Measurements from ENCODE around the gene CDH13. TPM values are rescaled to one million over a fixed set of nuclear protein-coding genes. Genes with fewer than 3 reads are reported as not detected.

CDH13 gene
- total and polyA plus RNA-seq, 8 donors = 0.12 to 21.4 (median 1.7) TPM; not detected in 1

DNA sequence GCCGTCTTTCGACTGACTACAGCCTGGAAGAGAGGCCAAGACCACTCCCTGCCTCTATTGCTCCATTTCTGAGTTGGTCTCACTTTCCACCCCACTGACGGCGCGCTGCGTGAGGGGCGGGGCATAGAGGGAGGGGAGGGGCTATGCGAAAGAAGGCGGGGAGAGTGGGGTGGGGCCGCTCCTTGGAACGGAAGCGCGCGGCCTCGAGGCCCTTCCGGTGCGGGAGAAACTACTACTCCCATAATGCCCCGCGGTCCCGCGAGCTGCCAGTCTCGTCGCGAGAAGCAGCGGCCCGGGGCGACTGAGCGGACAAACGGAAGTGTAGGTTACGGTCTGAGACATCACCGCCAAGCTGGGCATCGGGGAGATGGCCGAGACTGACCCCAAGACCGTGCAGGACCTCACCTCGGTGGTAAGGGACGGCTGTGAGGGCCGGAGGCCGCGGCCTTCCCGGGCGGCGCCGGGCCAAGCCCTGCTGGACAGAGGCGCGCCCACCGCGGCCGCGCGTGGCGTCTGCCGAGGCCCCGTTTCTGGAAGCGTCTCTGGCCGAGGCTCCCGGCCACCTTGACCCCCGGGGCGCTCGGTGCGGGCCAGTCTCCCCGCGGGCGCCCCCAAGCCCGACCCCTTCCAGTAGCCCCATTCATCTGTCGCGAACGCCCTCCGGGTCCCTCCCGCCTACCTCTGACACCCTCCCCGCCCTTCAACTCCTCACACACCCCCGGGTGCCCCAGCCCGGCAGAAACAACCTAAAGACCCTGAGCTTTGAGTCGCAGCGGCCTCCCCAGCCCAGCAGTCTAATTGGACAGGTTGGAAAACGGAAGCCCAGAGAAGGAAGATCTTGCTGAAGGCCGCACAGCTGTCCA lies 1181.2 kb downstream of the CDH13 start, which contains the start of gene HSBP1:
Gene HSBP1, plus strand, starts transcription at position 269 of the 863 bp plus-strand sequence. Its CDS starts 99 bp downstream, at position 368.
- Histone ChIP-seq H3K27me3 (no peaks in the 10 kb centered on the region), H3K9me3 (no peaks in the 10 kb centered on the region), H3K36me3 (peaks cover 2 to 33% (median 22%) of the 10 kb centered on the region in 4 donors), H3K27ac (peak within 1 kb of the TSS; percentile 71 to 96 (median 86)), H3K4me1 (peaks cover 14 to 56% (median 40%) of the 10 kb centered on the region in 4 donors), H3K4me3 (peak within 1 kb of the TSS; percentile 71 to 100 (median 84))
- 1 to 2% (median 2%) methylated on average over 32 to 76 of the region's 76 CpGs for WGBS, 5 donors
- intact Hi-C loops (cut with DNase I; ENCODE audit: low total_unique reads) = no loop called here
- peak; percentile 96 to 97 for DNase-seq
- TF ChIP-seq, protein P1, sequence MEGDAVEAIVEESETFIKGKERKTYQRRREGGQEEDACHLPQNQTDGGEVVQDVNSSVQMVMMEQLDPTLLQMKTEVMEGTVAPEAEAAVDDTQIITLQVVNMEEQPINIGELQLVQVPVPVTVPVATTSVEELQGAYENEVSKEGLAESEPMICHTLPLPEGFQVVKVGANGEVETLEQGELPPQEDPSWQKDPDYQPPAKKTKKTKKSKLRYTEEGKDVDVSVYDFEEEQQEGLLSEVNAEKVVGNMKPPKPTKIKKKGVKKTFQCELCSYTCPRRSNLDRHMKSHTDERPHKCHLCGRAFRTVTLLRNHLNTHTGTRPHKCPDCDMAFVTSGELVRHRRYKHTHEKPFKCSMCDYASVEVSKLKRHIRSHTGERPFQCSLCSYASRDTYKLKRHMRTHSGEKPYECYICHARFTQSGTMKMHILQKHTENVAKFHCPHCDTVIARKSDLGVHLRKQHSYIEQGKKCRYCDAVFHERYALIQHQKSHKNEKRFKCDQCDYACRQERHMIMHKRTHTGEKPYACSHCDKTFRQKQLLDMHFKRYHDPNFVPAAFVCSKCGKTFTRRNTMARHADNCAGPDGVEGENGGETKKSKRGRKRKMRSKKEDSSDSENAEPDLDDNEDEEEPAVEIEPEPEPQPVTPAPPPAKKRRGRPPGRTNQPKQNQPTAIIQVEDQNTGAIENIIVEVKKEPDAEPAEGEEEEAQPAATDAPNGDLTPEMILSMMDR (IDR thresholded peaks at IDR 0.05) = no peak
- TF ChIP-seq EP300 (IDR thresholded peaks at IDR 0.05) (no peak), POLR2A (IDR thresholded peaks at IDR 0.05) (no peak), POLR2AphosphoS5 (IDR thresholded peaks at IDR 0.05) (peak; percentile 64 to 93 (median 85))

GRCh38 chr16:83808573-83809014 lies 1181.8 kb downstream of the CDH13 start:
- intact Hi-C loops (cut with DNase I; ENCODE audit: low total_unique reads) = no loop called here
- 8 to 16% (median 11%) methylated on average over 11 of the region's 11 CpGs for WGBS, 5 donors
- H3K9me3 ChIP-seq = no peaks in the 10 kb centered on the region

DNA sequence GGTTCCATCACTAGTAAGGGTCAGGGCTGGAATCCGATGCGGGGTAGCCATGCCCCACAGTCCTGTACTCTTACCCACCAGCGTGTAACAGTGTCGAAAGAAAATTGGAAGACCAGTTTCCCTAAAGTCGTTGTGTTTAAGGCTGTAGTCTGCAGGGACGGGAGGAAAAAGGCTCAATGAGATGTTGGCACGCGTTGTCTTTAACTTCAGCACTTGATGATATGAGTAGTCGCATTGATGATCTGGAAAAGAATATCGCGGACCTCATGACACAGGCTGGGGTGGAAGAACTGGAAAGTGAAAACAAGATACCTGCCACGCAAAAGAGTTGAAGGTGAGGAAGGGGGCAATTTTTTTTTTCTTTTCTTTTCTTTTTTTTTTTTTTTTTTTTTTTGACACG lies 1182.3 kb downstream of the CDH13 start:
- Histone ChIP-seq H3K27me3 (no peaks in the 10 kb centered on the region), H3K27ac (peak overlapping the region in 1 of 5 donors; percentile 96), H3K36me3 (peaks cover 2 to 37% (median 27%) of the 10 kb centered on the region in 4 donors), H3K9me3 (no peaks in the 10 kb centered on the region), H3K4me3 (peak overlapping the region; percentile 71 to 100 (median 84)), H3K4me1 (peaks cover 14 to 57% (median 44%) of the 10 kb centered on the region in 4 donors)
- DNase-seq = no peak
- intact Hi-C loops (cut with DNase I; ENCODE audit: low total_unique reads) = no loop called here
- 77 to 86% (median 85%) methylated on average over 13 of the region's 13 CpGs for WGBS, 5 donors
- TF ChIP-seq POLR2AphosphoS5 (IDR thresholded peaks at IDR 0.05) (no peak), POLR2A (IDR thresholded peaks at IDR 0.05) (no peak), EP300 (IDR thresholded peaks at IDR 0.05) (no peak)
- TF ChIP-seq, protein P1 (IDR thresholded peaks at IDR 0.05) = no peak

More at GRCh38 chr16:83808573-83809014, 1181.8 kb downstream of the CDH13 start:
- no peak for DNase-seq
- Histone ChIP-seq H3K27me3 (no peaks in the 10 kb centered on the region), H3K4me3 (peak overlapping the region; percentile 71 to 100 (median 84)), H3K27ac (peak overlapping the region; percentile 71 to 96 (median 86)), H3K4me1 (peaks cover 14 to 57% (median 42%) of the 10 kb centered on the region in 4 donors), H3K36me3 (peaks cover 2 to 37% (median 27%) of the 10 kb centered on the region in 4 donors)
- TF ChIP-seq, protein P1 (IDR thresholded peaks at IDR 0.05) = no peak
- TF ChIP-seq POLR2A (IDR thresholded peaks at IDR 0.05) (no peak), EP300 (IDR thresholded peaks at IDR 0.05) (no peak), POLR2AphosphoS5 (IDR thresholded peaks at IDR 0.05) (no peak)

GRCh38 chr16:83810901-83811300 lies 1184.1 kb downstream of the CDH13 start:
- H3K9me3 ChIP-seq = no peaks in the 10 kb centered on the region
- 76 to 92% (median 86%) methylated on average over 1 of the region's 1 CpG for WGBS, 5 donors
- no peak overlapping the region for H3K4me3 ChIP-seq
- no peak for DNase-seq
- TF ChIP-seq POLR2AphosphoS5 (IDR thresholded peaks at IDR 0.05) = no peak
- TF ChIP-seq, protein P1 (IDR thresholded peaks at IDR 0.05) = no peak
- TF ChIP-seq EP300 (IDR thresholded peaks at IDR 0.05) = no peak
- no peak for TF ChIP-seq POLR2A (IDR thresholded peaks at IDR 0.05)
- H3K27me3 ChIP-seq = no peaks in the 10 kb centered on the region
- intact Hi-C loops (cut with DNase I; ENCODE audit: low total_unique reads) = no loop called here
- H3K36me3 ChIP-seq = peaks cover 2 to 37% (median 27%) of the 10 kb centered on the region in 4 donors
- peaks cover 14 to 60% (median 49%) of the 10 kb centered on the region in 4 donors for H3K4me1 ChIP-seq
- H3K27ac ChIP-seq = no peak overlapping the region
